ENCODE results near the gene KLK4. TPM values are rescaled to one million over a fixed set of nuclear protein-coding genes. Genes with fewer than 3 reads are reported as not detected.

KLK4 gene
- total and polyA plus RNA-seq, 7 experiments from 2014 or later, result not detected

- no peaks in the 10 kb centered on the region for H3K27me3 ChIP-seq (ENCODE audit: control insufficient read depth in 2 of 2, insufficient read depth in 2 of 2, low read length in 2 of 2)
- CTCF ChIA-PET, result no interaction called here
- Mint-ChIP-seq H3K4me3 (no peak overlapping the region), H3K4me1 (no peaks in the 10 kb centered on the region), H3K36me3 (peaks cover 0 to 8% (median 4%) of the 10 kb centered on the region in 5 donors), H3K27ac (no peak overlapping the region), H3K9me3 (peaks cover 0 to 28% (median 7%) of the 10 kb centered on the region in 11 donors), H3K27me3 (peaks cover 2 to 62% (median 53%) of the 10 kb centered on the region in 5 donors)
- no peaks in the 10 kb centered on the region for H3K4me1 ChIP-seq (ENCODE audit: control insufficient read depth in 2 of 2, insufficient read depth in 2 of 2, low read length in 2 of 2)
- H3K9me3 ChIP-seq (ENCODE audit: control insufficient read depth in 2 of 3, low read length in 3 of 3), result no peaks in the 10 kb centered on the region
- DNase-seq (no peak), ATAC-seq (no peak)
- POLR2A ChIA-PET, result no interaction called here
- intact Hi-C loops (cut with micrococcal nuclease), result no loop called here
- H3K4me3 ChIP-seq (ENCODE audit: low read length), result no peak overlapping the region
- H3K27ac ChIP-seq (ENCODE audit: low read depth, low read length), result no peak overlapping the region
- H3K36me3 ChIP-seq (ENCODE audit: control insufficient read depth in 2 of 3, insufficient read depth in 3 of 3, low read length in 3 of 3), result no peaks in the 10 kb centered on the region
Observed at GRCh38 chr19:50944795-50945194, 33.6 kb upstream of the KLK4 start.

DNA sequence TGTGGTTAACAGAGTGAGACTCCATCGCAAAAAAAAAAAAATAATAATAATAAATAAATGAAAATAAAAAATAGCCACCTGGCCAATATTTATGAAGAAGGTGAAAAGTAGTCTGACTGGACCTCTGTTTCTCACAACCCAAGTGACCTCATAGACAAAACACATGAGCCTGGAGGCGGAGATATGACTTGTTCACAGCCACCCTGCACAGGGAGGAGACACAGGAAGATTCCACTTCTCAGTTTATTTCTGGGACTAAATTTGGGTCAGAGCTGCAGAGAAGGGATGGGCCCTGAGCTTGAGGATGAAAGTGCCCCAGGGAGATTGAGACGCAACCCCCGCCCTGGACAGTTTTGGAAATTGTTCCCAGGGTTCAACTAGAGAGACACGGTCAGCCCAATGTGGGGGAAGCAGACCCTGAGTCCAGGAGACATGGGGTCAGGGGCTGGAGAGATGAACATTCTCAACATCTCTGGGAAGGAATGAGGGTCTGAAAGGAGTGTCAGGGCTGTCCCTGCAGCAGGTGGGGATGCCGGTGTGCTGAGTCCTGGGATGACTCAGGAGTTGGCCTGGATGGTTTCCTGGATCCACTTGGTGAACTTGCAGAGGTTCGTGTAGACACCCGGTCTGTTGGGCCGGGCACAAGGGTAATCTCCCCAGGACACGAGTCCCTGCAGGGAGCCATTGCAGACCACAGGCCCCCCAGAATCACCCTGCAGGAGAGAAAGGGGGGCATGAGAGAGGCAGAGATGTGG, 32.1 kb upstream of the KLK4 start:
- DNase-seq (no peak), ATAC-seq (no peak)
- Histone ChIP-seq H3K4me3 (ENCODE audit: low read length) (no peak overlapping the region), H3K27me3 (ENCODE audit: control insufficient read depth in 2 of 2, insufficient read depth in 2 of 2, low read length in 2 of 2) (no peaks in the 10 kb centered on the region), H3K36me3 (ENCODE audit: control insufficient read depth in 2 of 3, insufficient read depth in 3 of 3, low read length in 3 of 3) (no peaks in the 10 kb centered on the region), H3K9me3 (ENCODE audit: control insufficient read depth in 2 of 3, low read length in 3 of 3) (peaks cover 0 to 6% (median 0%) of the 10 kb centered on the region in 3 experiments), H3K27ac (ENCODE audit: low read depth, low read length) (no peak overlapping the region), H3K4me1 (ENCODE audit: control insufficient read depth in 2 of 2, insufficient read depth in 2 of 2, low read length in 2 of 2) (no peaks in the 10 kb centered on the region)
- no peaks in the 10 kb centered on the region for H3K4me1 Mint-ChIP-seq
- H3K27me3 Mint-ChIP-seq, result peaks cover 2 to 58% (median 43%) of the 10 kb centered on the region in 5 donors
- intact Hi-C loops (cut with micrococcal nuclease), result no loop called here
- peaks cover 0 to 32% (median 8%) of the 10 kb centered on the region in 11 donors for H3K9me3 Mint-ChIP-seq
- no peak overlapping the region for H3K27ac Mint-ChIP-seq
- peaks cover 0 to 11% (median 3%) of the 10 kb centered on the region in 5 donors for H3K36me3 Mint-ChIP-seq
- no peak overlapping the region for H3K4me3 Mint-ChIP-seq
- POLR2A ChIA-PET, result no interaction called here
- CTCF ChIA-PET, result no interaction called here

- intact Hi-C loops (cut with micrococcal nuclease), result no loop called here
- CTCF ChIA-PET, result no interaction called here
- no peaks in the 10 kb centered on the region for H3K4me1 ChIP-seq (ENCODE audit: control insufficient read depth in 2 of 2, insufficient read depth in 2 of 2, low read length in 2 of 2)
- no peaks in the 10 kb centered on the region for H3K4me1 Mint-ChIP-seq
- H3K9me3 Mint-ChIP-seq, result peaks cover 0 to 32% (median 6%) of the 10 kb centered on the region in 11 donors
- peaks cover 6 to 60% (median 49%) of the 10 kb centered on the region in 5 donors for H3K27me3 Mint-ChIP-seq
- DNase-seq (no peak), ATAC-seq (no peak)
- H3K4me3 ChIP-seq (ENCODE audit: low read length), result no peak overlapping the region
- H3K4me3 Mint-ChIP-seq, result no peak overlapping the region
- H3K36me3 Mint-ChIP-seq, result peaks cover 0 to 11% (median 3%) of the 10 kb centered on the region in 5 donors
- no peaks in the 10 kb centered on the region for H3K27me3 ChIP-seq (ENCODE audit: control insufficient read depth in 2 of 2, insufficient read depth in 2 of 2, low read length in 2 of 2)
- POLR2A ChIA-PET, result no interaction called here
- peaks cover 0 to 6% (median 0%) of the 10 kb centered on the region in 3 experiments for H3K9me3 ChIP-seq (ENCODE audit: control insufficient read depth in 2 of 3, low read length in 3 of 3)
- no peak overlapping the region for H3K27ac Mint-ChIP-seq
- H3K36me3 ChIP-seq (ENCODE audit: control insufficient read depth in 2 of 3, insufficient read depth in 3 of 3, low read length in 3 of 3), result no peaks in the 10 kb centered on the region
- H3K27ac ChIP-seq (ENCODE audit: low read depth, low read length), result no peak overlapping the region
Observed at GRCh38 chr19:50939596-50939995, 28.4 kb upstream of the KLK4 start.

GRCh38 chr19:50933640-50934039, 22.4 kb upstream of the KLK4 start:
- no peak for DNase-seq
- intact Hi-C loops (cut with micrococcal nuclease), result no loop called here

GRCh38 chr19:50932690-50933083, 21.5 kb upstream of the KLK4 start:
- no peaks in the 10 kb centered on the region for H3K9me3 Mint-ChIP-seq
- POLR2A ChIA-PET, result no interaction called here
- Histone ChIP-seq H3K27ac (ENCODE audit: low read depth, low read length) (no peak overlapping the region), H3K4me3 (ENCODE audit: low read length) (no peak overlapping the region), H3K36me3 (ENCODE audit: control insufficient read depth in 2 of 3, insufficient read depth in 3 of 3, low read length in 3 of 3) (no peaks in the 10 kb centered on the region), H3K27me3 (ENCODE audit: control insufficient read depth in 2 of 2, insufficient read depth in 2 of 2, low read length in 2 of 2) (no peaks in the 10 kb centered on the region), H3K4me1 (ENCODE audit: control insufficient read depth in 2 of 2, insufficient read depth in 2 of 2, low read length in 2 of 2) (no peaks in the 10 kb centered on the region), H3K9me3 (ENCODE audit: control insufficient read depth in 2 of 3, low read length in 3 of 3) (no peaks in the 10 kb centered on the region)
- H3K4me1 Mint-ChIP-seq, result peaks cover 0 to 11% (median 5%) of the 10 kb centered on the region in 7 donors
- DNase-seq (no peak), ATAC-seq (no peak)
- peaks cover 16 to 64% (median 53%) of the 10 kb centered on the region in 5 donors for H3K27me3 Mint-ChIP-seq
- H3K36me3 Mint-ChIP-seq, result no peaks in the 10 kb centered on the region
- CTCF ChIA-PET, result no interaction called here
- intact Hi-C loops (cut with micrococcal nuclease), result no loop called here
- H3K27ac Mint-ChIP-seq, result no peak overlapping the region
- no peak overlapping the region for H3K4me3 Mint-ChIP-seq

More at GRCh38 chr19:50933640-50934039, 22.4 kb upstream of the KLK4 start:
- no peaks in the 10 kb centered on the region for H3K36me3 Mint-ChIP-seq
- no peak for ATAC-seq
- Histone ChIP-seq H3K27me3 (ENCODE audit: control insufficient read depth in 2 of 2, insufficient read depth in 2 of 2, low read length in 2 of 2) (no peaks in the 10 kb centered on the region), H3K4me3 (ENCODE audit: low read length) (no peak overlapping the region), H3K9me3 (ENCODE audit: control insufficient read depth in 2 of 3, low read length in 3 of 3) (no peaks in the 10 kb centered on the region), H3K4me1 (ENCODE audit: control insufficient read depth in 2 of 2, insufficient read depth in 2 of 2, low read length in 2 of 2) (no peaks in the 10 kb centered on the region), H3K36me3 (ENCODE audit: control insufficient read depth in 2 of 3, insufficient read depth in 3 of 3, low read length in 3 of 3) (no peaks in the 10 kb centered on the region), H3K27ac (ENCODE audit: low read depth, low read length) (no peak overlapping the region)
- peaks cover 16 to 61% (median 43%) of the 10 kb centered on the region in 5 donors for H3K27me3 Mint-ChIP-seq
- H3K4me1 Mint-ChIP-seq, result peaks cover 0 to 11% (median 5%) of the 10 kb centered on the region in 7 donors
- H3K4me3 Mint-ChIP-seq, result no peak overlapping the region
- H3K9me3 Mint-ChIP-seq, result no peaks in the 10 kb centered on the region
- CTCF ChIA-PET, result no interaction called here
- POLR2A ChIA-PET, result no interaction called here
- H3K27ac Mint-ChIP-seq, result no peak overlapping the region

- Histone ChIP-seq H3K36me3 (ENCODE audit: control insufficient read depth in 2 of 3, insufficient read depth in 3 of 3, low read length in 3 of 3) (no peaks in the 10 kb centered on the region), H3K4me1 (ENCODE audit: control insufficient read depth in 2 of 2, insufficient read depth in 2 of 2, low read length in 2 of 2) (no peaks in the 10 kb centered on the region), H3K27ac (ENCODE audit: low read depth, low read length) (no peak overlapping the region), H3K27me3 (ENCODE audit: control insufficient read depth in 2 of 2, insufficient read depth in 2 of 2, low read length in 2 of 2) (no peaks in the 10 kb centered on the region), H3K9me3 (ENCODE audit: control insufficient read depth in 2 of 3, low read length in 3 of 3) (no peaks in the 10 kb centered on the region), H3K4me3 (ENCODE audit: low read length) (no peak overlapping the region)
- no peak for DNase-seq
- intact Hi-C loops (cut with micrococcal nuclease), result no loop called here
- no peak overlapping the region for H3K27ac Mint-ChIP-seq
- CTCF ChIA-PET, result no interaction called here
- POLR2A ChIA-PET, result no interaction called here
- H3K27me3 Mint-ChIP-seq, result peaks cover 16 to 68% (median 58%) of the 10 kb centered on the region in 5 donors
- no peak overlapping the region for H3K4me3 Mint-ChIP-seq
- no peaks in the 10 kb centered on the region for H3K9me3 Mint-ChIP-seq
- peaks cover 0 to 11% (median 5%) of the 10 kb centered on the region in 7 donors for H3K4me1 Mint-ChIP-seq
- H3K36me3 Mint-ChIP-seq, result no peaks in the 10 kb centered on the region
- no peak for ATAC-seq
Observed at GRCh38 chr19:50932018-50932689, 21.0 kb upstream of the KLK4 start.
